HG03280 (cell line): ENCODE results near the gene SWI5.

Experiments used
- ATAC-seq: cut with Tn5 transposase; IDR thresholded peaks from one replicate; pipeline ENCODE4 v1.9.1; 2021; ENCODE audit warnings: mild to moderate bottlenecking, moderate library complexity; ENCODE audit not compliant: unreplicated experiment

The SWI5 gene

DNA sequence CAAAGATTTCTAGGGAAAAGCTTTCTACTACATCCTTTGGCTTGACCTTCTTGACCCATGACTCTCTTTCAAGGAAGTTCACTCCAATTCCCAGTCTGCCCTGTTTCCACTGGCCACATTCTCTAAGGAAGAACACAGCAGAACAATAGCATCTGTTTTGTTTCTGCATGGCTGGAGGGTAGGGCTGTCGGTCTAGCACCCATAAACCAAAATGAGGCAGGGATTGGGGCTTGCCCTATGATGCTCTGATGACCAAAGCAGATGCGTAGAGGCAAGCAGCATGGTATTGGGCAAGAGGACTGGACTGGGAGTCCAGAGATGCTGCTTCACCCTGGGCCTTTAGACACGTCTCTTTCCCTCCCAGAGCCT, 24.4 kb upstream of the SWI5 start:
- no peak for ATAC-seq

GRCh38 chr9:128252317-128253139, 23.5 kb upstream of the SWI5 start:
- no peak for ATAC-seq

DNA sequence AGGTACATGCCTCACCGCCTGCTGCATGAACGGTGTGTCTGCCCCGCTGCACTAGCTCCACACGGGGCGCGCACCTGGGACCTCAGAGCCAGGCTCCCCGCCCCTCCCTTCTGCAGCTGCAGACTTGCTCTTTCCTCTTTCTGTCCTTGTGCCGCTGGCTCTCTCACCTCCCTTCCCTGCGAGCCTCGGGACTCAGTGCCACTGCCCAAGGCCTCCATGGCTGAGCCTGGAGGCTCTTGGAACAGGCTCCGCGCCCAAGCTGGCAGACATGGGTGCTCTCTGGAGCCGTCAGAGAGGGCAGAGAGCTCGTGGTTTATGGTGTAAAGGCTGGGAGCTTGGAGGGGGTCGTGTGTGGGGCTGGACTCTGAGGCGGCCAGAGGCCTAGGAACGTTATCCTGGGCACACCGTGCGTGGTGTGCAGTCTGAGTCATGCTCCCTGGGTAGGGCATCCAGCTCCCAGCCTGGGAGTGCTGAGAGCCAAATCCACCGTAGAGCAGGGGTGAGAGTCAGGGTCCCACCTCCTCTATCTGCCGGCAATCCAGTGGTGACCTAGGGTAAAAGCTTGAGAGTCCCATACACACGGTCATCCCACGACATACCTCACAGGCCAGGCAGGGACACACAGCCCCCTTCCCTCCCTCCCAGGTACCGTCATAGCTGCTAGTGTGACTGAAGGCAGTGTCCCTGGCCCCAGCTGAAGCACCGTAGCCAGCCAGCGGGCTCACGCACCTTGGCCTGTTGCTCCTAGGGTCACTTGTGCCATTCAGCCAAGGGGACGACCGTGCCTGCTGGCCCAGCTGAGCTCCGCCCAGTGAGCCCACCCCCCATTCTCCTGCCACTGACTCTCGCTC, 22.7 kb upstream of the SWI5 start:
- no peak for ATAC-seq

DNA sequence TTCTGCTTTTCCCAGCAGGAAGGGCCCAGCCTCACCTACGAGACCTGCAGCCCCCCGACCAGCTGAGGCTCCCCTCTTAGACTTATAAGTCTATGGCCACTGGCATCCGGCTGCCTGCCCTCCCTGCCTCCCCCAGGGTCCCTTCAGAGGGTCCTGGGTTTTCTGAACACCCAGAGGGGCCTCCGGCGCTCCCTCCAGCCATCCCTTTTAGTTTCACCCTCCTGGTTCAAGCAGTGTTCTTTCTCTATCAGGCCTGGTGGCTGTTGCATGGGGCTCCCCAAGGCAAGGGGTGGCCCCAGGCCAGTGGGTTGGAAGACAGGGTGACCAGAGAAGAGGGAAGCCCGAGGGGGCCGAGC, 22.1 kb upstream of the SWI5 start:
- ATAC-seq = no peak

DNA sequence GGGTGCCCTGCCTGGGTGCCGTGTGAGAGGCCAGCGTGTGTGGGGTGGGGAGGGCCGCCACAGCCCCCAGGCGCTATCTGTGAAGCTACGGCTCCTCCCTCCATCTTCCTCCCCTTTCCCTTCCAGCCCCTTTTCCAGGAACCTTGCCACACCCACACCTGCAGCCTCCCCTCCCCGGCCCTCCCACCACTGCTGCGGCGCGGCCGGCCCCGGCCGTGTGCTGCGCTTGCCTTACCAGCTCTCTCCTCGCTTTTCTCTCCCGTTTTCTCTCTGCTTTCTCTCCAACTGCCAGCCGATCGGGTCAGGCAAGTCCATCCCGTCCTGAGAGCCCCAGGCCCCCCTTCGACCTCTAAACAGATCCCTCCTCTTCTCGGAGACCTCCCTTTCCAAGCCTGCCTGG, 21.7 kb upstream of the SWI5 start:
- no peak for ATAC-seq

- no peak for ATAC-seq
Measured at GRCh38 chr9:128254855-128255759, 21.0 kb upstream of the SWI5 start.

DNA sequence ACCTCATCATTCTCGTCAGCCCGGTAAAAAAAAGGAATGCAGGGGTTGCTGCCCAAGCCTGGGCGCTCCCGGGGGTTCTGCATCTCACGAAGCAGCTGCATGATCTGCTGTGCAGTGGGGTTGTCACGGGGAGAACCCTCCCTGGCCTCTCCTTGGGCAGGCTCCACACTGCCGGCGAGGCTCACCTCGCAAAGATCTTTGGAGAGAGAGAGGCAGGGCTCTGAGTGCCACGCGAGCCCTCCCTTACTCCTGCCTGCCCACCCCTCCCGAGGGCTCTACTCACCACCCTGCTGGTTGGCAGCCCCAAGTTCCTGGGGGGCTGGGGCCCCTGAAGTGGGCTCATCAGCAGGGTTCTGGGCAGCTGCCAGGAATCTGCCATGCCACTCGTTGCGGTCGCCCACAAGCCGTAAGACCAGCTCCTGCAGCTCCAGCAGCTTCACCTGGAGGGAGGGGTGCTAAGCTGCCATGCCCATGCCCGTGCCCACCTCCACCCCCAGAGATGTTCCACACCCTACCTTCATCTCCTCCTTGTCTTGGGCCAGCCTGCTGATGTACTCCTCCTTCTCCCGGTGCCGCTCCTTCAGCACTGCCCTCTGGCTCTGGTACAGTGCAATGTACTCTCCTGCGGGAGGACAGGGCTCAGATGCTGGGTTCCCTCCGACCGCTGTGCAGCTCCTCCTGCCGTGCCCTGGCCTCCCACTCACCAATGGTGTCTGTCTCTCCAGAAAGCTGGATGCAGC, 18.8 kb upstream of the SWI5 start:
- ATAC-seq = no peak

DNA sequence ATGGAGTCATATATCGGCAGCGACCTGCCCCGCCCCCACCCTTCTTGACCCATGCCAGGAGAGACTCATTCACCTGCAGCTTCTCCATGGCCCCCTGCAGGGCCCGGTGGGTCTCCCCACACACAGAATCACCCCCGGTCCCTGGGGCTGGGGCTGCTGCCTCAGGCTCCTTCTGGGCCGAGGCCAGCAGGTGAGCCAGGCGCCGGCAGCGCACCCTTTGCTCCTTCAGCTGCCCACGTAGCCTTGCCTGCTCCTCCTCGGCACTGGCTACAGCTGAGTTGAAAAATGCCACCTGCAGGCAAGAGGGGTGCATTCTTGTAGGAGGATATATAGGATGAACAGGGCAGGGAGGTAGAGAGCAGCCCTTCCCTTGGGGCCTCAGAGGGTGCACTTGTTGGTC, 18.2 kb upstream of the SWI5 start:
- no peak for ATAC-seq

GRCh38 chr9:128258326-128258725, 17.8 kb upstream of the SWI5 start:
- no peak for ATAC-seq

DNA sequence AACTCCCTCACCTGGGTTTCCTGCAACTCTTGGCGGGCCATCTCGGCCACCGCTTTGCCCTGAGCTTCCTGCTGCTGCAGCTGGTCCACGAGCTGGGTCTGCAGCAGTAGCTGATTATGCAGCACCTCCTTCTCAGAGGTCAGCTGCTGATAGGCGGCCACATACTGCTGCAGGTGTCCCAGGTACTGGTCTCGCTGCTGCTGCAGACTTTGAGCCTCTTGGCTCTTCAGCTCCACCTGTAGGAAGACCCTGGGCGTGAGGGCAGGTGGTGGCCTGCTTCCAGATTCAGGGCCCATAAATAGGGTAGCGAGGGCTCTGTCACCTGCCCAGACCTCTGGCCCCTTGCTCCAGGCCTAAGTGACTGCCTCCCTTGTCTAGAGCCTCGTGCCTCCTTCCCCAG, 16.9 kb upstream of the SWI5 start:
- no peak for ATAC-seq

DNA sequence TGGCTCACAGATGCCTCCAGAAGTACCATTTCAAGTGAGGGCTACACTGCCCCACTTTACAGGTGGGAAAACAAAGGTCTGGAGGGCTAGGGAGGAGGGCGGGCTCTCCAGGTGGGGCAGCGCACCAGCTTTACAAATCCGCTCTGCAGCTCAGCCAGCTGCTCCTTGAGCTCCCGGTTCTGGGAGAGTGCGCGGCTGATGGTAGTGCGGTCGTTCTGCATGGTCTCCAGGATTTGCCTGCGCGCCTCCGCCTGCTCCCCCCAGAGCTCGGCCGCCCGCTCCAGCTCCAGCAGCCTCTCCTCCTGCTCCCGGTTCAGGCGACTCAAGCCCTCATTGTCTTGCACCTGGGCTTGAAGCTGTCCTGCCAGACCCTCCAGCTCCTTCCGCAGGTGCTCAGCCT, 15.7 kb upstream of the SWI5 start:
- ATAC-seq = no peak

- ATAC-seq = no peak
Measured at GRCh38 chr9:128262687-128263086, 13.4 kb upstream of the SWI5 start.

DNA sequence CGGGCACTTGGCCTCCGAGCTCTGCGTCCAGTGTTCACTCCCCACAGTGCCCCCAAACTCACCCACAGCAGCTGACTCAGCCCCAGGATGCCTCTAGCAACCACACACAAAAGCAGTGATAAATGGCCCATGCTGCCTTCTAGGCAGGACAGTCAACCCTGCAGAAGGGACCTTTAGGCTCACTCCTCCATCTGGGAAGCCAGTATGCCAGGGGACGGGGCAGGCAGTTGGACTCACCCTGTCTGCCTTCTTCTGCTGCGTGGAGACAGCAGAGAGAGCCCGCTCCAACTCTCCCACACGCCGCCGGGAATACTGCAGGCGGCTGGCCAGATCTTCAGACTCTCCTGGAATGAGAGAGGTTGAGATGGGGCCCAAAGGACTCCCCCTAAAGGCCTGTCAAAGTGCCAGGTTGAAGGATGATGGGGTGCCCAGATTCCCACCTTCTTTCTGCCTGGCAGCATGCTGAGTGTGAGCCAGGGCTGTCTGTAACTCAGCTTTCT, 10.7 kb upstream of the SWI5 start:
- no peak for ATAC-seq

- no peak for ATAC-seq
Measured at GRCh38 chr9:128266868-128267590, 9.0 kb upstream of the SWI5 start.

- ATAC-seq = no peak
Measured at GRCh38 chr9:128271112-128271511, 5.0 kb upstream of the SWI5 start.

GRCh38 chr9:128271512-128271911, 4.6 kb upstream of the SWI5 start:
- no peak for ATAC-seq

DNA sequence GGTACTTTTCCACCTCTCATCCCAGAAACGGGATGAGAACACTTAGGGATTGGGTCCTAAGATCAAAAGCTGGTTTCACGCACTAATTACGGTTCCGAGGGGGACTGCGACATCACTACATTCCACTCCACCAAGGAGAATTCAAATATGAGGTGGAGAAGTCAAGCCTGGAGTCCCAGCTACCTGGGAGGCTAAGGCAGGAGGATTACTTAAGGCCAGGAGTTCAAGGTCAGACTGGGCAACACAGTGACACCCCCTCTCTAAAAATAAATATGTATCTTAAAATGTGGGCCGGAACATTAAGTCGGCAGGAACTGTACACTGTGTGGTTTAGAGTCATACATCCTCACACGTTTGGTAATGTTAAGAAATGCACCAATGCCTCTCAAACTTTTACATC, 1.8 kb upstream of the SWI5 start:
- ATAC-seq = no peak

- peak; percentile 57 for ATAC-seq
Measured at GRCh38 chr9:128275198-128276007, 673 bp upstream of the SWI5 start, which contains the start of gene GOLGA2. TSS of gene GOLGA2 (minus strand) at chr9:128276007. CDS start at chr9:128275976, 31 bp downstream.
